ENCODE results near the gene YWHAG. TPM values are rescaled to one million over a fixed set of nuclear protein-coding genes. Genes with fewer than 3 reads are reported as not detected.
"Not testable (repeated sequence)": the region's sequence is repeated elsewhere in the genome, so short reads cannot be mapped to it uniquely, and the experiment has no call there.

YWHAG gene
- total and polyA plus RNA-seq, 2 experiments from 2014 or later: 82.2 to 179 TPM

DNA sequence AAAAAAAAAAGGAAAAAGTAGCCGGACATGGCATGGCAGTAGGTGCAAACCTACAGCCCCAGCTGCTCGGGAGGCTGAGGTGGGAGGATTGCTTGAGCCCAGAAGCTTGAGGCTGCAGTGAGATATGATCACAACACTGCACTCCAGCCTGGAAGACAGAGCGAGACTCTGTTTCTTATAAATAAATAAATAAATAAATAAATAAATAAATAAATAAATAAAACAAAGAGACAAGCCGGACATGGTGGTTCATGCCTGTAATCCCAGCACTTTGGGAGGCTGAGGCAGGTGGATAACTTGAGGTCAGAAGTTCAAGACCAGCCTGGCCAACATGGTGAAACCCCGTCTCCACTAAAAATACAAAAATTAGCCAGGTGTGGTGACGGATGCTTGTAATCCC lies 44.1 kb downstream of the YWHAG start:
- not testable (repeated sequence) for H3K4me2 ChIP-seq; H3K9me3 Mint-ChIP-seq; H3K27ac ChIP-seq (ENCODE audit: low read depth); H3K36me3 ChIP-seq (ENCODE audit: insufficient read depth); H2AFZ ChIP-seq; ATAC-seq; H3K27ac Mint-ChIP-seq; H3K79me2 ChIP-seq (replicated peaks; ENCODE audit: insufficient read depth); H3K36me3 Mint-ChIP-seq (ENCODE audit: low read depth); H3K4me3 ChIP-seq; H4K20me1 ChIP-seq (replicated peaks; ENCODE audit: insufficient read depth); H3K9me2 ChIP-seq (ENCODE audit: insufficient read depth); H3K4me3 Mint-ChIP-seq; H3K27me3 ChIP-seq (ENCODE audit: insufficient read depth); DNase-seq (ENCODE audit: low spot score)
- Mint-ChIP-seq H3K27me3 (ENCODE audit: insufficient read depth, low read depth, poor library complexity) (peaks cover 20% of the 10 kb centered on the region), H3K4me1 (peaks cover 17% of the 10 kb centered on the region)
- peaks cover 17% of the 10 kb centered on the region for H3F3A ChIP-seq (replicated peaks; ENCODE audit: low read depth)
- peaks cover 15% of the 10 kb centered on the region for H3K4me1 ChIP-seq (ENCODE audit: insufficient read depth)

DNA sequence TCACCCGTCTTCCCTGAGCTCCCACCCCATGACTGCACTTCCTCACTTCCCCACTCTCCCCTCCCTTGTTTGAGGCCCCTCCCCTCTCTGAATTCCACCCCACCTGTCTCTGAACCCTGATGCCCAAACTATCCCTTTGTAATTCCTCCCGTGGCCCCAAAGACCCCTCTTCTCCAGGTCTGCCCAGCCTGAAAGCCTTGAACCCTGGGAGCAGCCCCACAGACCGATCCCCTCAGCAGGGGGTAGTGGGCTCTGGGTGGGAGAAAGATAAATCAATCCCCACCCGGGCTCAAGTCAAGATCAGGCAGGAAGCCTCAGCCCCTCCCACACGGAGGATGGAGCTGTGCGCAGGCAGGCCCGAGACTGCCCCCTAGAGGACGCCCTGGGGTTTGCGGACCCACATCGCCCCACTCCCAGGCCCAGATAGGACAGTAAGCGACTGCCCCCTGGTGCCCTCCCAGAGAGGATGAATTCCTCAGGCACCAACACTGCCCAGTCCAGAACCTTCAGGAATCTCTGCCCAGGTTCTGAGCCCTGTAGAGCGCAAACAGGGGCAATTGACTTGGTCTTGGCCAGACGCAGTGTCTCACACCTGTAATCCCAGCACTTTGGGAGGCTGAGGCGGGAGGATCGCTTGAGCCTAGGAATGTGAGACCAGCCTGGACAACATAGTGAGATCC lies 44.6 kb downstream of the YWHAG start:
- Mint-ChIP-seq H3K27ac (0 out of 2 replicates have a peak overlapping the region, but pooled peaks have one; percentile 62), H3K4me3 (peak overlapping the region; percentile 72)

More for the DNA sequence above, 44.6 kb downstream of the YWHAG start:
- Histone ChIP-seq H4K20me1 (replicated peaks; ENCODE audit: insufficient read depth) (no peaks in the 10 kb centered on the region), H3F3A (replicated peaks; ENCODE audit: low read depth) (peaks cover 11% of the 10 kb centered on the region), H3K4me2 (peak overlapping the region; percentile 74), H3K4me3 (peak overlapping the region; percentile 56), H3K9me2 (ENCODE audit: insufficient read depth) (no peaks in the 10 kb centered on the region), H3K36me3 (ENCODE audit: insufficient read depth) (no peaks in the 10 kb centered on the region), H2AFZ (peak overlapping the region; percentile 98), H3K27ac (ENCODE audit: low read depth) (no peak overlapping the region; the same call in 1 of the 2 replicates), H3K27me3 (ENCODE audit: insufficient read depth) (no peaks in the 10 kb centered on the region), H3K79me2 (replicated peaks; ENCODE audit: insufficient read depth) (no peaks in the 10 kb centered on the region), H3K4me1 (ENCODE audit: insufficient read depth) (peaks cover 13% of the 10 kb centered on the region)
- Mint-ChIP-seq H3K9me3 (peaks cover 3% of the 10 kb centered on the region; the same call in 1 of the 3 replicates), H3K36me3 (ENCODE audit: low read depth) (no peaks in the 10 kb centered on the region), H3K27me3 (ENCODE audit: insufficient read depth, low read depth, poor library complexity) (peaks cover 20% of the 10 kb centered on the region), H3K4me1 (peaks cover 16% of the 10 kb centered on the region)
- TF ChIP-seq, protein P1, sequence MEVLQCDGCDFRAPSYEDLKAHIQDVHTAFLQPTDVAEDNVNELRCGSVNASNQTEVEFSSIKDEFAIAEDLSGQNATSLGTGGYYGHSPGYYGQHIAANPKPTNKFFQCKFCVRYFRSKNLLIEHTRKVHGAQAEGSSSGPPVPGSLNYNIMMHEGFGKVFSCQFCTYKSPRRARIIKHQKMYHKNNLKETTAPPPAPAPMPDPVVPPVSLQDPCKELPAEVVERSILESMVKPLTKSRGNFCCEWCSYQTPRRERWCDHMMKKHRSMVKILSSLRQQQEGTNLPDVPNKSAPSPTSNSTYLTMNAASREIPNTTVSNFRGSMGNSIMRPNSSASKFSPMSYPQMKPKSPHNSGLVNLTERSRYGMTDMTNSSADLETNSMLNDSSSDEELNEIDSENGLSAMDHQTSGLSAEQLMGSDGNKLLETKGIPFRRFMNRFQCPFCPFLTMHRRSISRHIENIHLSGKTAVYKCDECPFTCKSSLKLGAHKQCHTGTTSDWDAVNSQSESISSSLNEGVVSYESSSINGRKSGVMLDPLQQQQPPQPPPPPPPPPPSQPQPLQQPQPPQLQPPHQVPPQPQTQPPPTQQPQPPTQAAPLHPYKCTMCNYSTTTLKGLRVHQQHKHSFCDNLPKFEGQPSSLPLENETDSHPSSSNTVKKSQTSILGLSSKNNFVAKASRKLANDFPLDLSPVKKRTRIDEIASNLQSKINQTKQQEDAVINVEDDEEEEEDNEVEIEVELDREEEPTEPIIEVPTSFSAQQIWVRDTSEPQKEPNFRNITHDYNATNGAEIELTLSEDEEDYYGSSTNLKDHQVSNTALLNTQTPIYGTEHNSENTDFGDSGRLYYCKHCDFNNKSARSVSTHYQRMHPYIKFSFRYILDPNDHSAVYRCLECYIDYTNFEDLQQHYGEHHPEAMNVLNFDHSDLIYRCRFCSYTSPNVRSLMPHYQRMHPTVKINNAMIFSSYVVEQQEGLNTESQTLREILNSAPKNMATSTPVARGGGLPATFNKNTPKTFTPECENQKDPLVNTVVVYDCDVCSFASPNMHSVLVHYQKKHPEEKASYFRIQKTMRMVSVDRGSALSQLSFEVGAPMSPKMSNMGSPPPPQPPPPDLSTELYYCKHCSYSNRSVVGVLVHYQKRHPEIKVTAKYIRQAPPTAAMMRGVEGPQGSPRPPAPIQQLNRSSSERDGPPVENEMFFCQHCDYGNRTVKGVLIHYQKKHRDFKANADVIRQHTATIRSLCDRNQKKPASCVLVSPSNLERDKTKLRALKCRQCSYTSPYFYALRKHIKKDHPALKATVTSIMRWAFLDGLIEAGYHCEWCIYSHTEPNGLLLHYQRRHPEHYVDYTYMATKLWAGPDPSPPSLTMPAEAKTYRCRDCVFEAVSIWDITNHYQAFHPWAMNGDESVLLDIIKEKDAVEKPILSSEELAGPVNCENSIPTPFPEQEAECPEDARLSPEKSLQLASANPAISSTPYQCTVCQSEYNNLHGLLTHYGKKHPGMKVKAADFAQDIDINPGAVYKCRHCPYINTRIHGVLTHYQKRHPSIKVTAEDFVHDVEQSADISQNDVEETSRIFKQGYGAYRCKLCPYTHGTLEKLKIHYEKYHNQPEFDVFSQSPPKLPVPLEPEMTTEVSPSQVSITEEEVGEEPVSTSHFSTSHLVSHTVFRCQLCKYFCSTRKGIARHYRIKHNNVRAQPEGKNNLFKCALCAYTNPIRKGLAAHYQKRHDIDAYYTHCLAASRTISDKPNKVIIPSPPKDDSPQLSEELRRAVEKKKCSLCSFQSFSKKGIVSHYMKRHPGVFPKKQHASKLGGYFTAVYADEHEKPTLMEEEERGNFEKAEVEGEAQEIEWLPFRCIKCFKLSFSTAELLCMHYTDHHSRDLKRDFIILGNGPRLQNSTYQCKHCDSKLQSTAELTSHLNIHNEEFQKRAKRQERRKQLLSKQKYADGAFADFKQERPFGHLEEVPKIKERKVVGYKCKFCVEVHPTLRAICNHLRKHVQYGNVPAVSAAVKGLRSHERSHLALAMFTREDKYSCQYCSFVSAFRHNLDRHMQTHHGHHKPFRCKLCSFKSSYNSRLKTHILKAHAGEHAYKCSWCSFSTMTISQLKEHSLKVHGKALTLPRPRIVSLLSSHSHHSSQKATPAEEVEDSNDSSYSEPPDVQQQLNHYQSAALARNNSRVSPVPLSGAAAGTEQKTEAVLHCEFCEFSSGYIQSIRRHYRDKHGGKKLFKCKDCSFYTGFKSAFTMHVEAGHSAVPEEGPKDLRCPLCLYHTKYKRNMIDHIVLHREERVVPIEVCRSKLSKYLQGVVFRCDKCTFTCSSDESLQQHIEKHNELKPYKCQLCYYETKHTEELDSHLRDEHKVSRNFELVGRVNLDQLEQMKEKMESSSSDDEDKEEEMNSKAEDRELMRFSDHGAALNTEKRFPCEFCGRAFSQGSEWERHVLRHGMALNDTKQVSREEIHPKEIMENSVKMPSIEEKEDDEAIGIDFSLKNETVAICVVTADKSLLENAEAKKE (CRISPR knock-in tag; IDR thresholded peaks at IDR 0.05): peak; percentile 20; the same call in 1 of the 2 replicates
- TF ChIP-seq, protein P2, sequence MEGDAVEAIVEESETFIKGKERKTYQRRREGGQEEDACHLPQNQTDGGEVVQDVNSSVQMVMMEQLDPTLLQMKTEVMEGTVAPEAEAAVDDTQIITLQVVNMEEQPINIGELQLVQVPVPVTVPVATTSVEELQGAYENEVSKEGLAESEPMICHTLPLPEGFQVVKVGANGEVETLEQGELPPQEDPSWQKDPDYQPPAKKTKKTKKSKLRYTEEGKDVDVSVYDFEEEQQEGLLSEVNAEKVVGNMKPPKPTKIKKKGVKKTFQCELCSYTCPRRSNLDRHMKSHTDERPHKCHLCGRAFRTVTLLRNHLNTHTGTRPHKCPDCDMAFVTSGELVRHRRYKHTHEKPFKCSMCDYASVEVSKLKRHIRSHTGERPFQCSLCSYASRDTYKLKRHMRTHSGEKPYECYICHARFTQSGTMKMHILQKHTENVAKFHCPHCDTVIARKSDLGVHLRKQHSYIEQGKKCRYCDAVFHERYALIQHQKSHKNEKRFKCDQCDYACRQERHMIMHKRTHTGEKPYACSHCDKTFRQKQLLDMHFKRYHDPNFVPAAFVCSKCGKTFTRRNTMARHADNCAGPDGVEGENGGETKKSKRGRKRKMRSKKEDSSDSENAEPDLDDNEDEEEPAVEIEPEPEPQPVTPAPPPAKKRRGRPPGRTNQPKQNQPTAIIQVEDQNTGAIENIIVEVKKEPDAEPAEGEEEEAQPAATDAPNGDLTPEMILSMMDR (conservative IDR thresholded peaks at IDR 0.05; ENCODE audit: low read depth in 2 of 2): peak; percentile 100
- TF ChIP-seq ZNF331 (CRISPR knock-in tag; IDR thresholded peaks at IDR 0.05; ENCODE audit: low read depth) (no peak), CREB1 (CRISPR knock-in tag; IDR thresholded peaks at IDR 0.05; ENCODE audit: low read depth) (peak; percentile 37; the same call in 1 of the 2 replicates)
- DNase-seq (ENCODE audit: low spot score) (peak; percentile 97), ATAC-seq (peak; percentile 52)
